Nephron progenitor cell (in vitro differentiated cells): ENCODE results near the gene POMGNT2.

Source experiments
- DNase-seq: peaks from one replicate; pipeline ENCODE4 v3.0.0; 2021
- H3K27ac Mint-ChIP-seq: 2 replicates; pipeline ENCODE4 v1.8.0; 2021; ENCODE audit warnings: mild to moderate bottlenecking, moderate library complexity, mixed read lengths
- H3K27me3 Mint-ChIP-seq: 2 replicates; pipeline ENCODE4 v1.8.0; 2021; ENCODE audit warnings: mild to moderate bottlenecking, low read depth, mixed read lengths; ENCODE audit not compliant: poor library complexity
- H3K36me3 Mint-ChIP-seq: 2 replicates; pipeline ENCODE4 v1.8.0; 2021; ENCODE audit warnings: low read depth, mixed read lengths
- H3K4me1 Mint-ChIP-seq: 2 replicates; pipeline ENCODE4 v1.8.0; 2021; ENCODE audit warnings: mixed read lengths
- H3K4me3 Mint-ChIP-seq: 2 replicates; pipeline ENCODE4 v1.8.0; 2021; ENCODE audit warnings: mild to moderate bottlenecking, moderate library complexity, mixed read lengths
- H3K9me3 Mint-ChIP-seq: 2 replicates; pipeline ENCODE4 v1.8.0; 2021; ENCODE audit warnings: mild to moderate bottlenecking, moderate library complexity, mixed read lengths
- CTCF ChIP-seq: fragments of 200-600 bp; sonication (generic); IDR thresholded peaks from 2 replicates; pipeline ENCODE4 v1.5.0; 2021; ENCODE audit warnings: antibody characterized with exemption

The POMGNT2 gene

DNA sequence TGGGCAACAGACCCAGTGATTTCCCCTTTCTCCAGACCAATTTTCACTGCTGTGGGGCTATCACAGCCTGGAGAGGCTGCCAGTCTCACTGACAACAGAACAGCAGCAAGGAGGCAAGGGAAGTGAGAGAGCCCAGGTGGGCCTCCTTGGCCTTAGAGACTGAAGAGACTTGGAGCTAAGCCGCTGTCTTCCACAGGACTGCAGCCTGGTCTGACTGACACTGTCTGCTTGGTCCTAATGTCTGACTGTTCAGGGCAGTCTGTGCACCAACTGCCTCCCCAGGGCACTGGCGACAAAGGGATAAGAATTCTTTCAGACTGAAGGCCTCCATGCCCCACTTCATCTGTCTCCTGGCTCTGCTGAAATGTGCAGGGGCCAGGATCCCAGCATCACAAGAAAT, 11.5 kb downstream of the POMGNT2 start:
- Mint-ChIP-seq H3K27ac (no peak overlapping the region), H3K36me3 (no peaks in the 10 kb centered on the region), H3K9me3 (no peaks in the 10 kb centered on the region), H3K27me3 (peaks cover 4% of the 10 kb centered on the region), H3K4me3 (no peak overlapping the region), H3K4me1 (peaks cover 9% of the 10 kb centered on the region)
- DNase-seq: no peak
- no peak for TF ChIP-seq CTCF

DNA sequence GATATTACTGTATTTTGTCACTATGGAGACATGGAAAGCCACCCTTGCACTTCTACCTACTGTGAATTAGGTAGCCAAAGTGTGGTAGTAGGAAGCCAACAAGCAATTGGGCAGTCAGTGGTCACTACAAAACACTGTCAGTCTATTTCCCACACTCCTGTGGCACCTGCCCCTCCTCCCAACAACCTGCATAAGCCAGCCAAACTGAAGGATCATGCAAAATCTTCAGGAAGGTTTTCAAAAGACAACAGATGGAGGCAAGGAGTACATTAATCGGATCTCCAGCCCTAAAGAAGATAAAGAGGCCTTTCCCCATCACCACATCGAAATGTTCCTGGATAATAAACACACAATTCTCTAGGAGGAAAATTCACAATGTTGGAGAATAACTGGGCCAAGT, 11.9 kb downstream of the POMGNT2 start:
- Mint-ChIP-seq H3K36me3 (no peaks in the 10 kb centered on the region), H3K27me3 (peaks cover 4% of the 10 kb centered on the region), H3K9me3 (no peaks in the 10 kb centered on the region), H3K27ac (no peak overlapping the region), H3K4me1 (peaks cover 9% of the 10 kb centered on the region), H3K4me3 (no peak overlapping the region)
- DNase-seq: no peak
- no peak for TF ChIP-seq CTCF

GRCh38 chr3:43093006-43093405, 12.9 kb downstream of the POMGNT2 start:
- Mint-ChIP-seq H3K27ac (no peak overlapping the region), H3K9me3 (no peaks in the 10 kb centered on the region), H3K4me3 (no peak overlapping the region), H3K27me3 (peaks cover 4% of the 10 kb centered on the region), H3K4me1 (peaks cover 9% of the 10 kb centered on the region), H3K36me3 (no peaks in the 10 kb centered on the region)
- DNase-seq: no peak
- TF ChIP-seq CTCF: no peak

GRCh38 chr3:43091481-43091880, 14.4 kb downstream of the POMGNT2 start:
- DNase-seq: no peak
- no peak overlapping the region for H3K27ac Mint-ChIP-seq
- no peaks in the 10 kb centered on the region for H3K36me3 Mint-ChIP-seq
- peaks cover 9% of the 10 kb centered on the region for H3K4me1 Mint-ChIP-seq
- TF ChIP-seq CTCF: no peak
- H3K9me3 Mint-ChIP-seq: no peaks in the 10 kb centered on the region
- H3K4me3 Mint-ChIP-seq: no peak overlapping the region
- H3K27me3 Mint-ChIP-seq: peaks cover 4% of the 10 kb centered on the region

GRCh38 chr3:43090238-43090637, 15.6 kb downstream of the POMGNT2 start:
- H3K36me3 Mint-ChIP-seq: peaks cover 5% of the 10 kb centered on the region
- DNase-seq: no peak
- H3K27me3 Mint-ChIP-seq: peaks cover 2% of the 10 kb centered on the region
- TF ChIP-seq CTCF: no peak
- H3K27ac Mint-ChIP-seq: peak overlapping the region; percentile 3
- H3K4me1 Mint-ChIP-seq: peaks cover 9% of the 10 kb centered on the region
- no peak overlapping the region for H3K4me3 Mint-ChIP-seq
- no peaks in the 10 kb centered on the region for H3K9me3 Mint-ChIP-seq

- Mint-ChIP-seq H3K4me3 (no peak overlapping the region), H3K27me3 (no peaks in the 10 kb centered on the region), H3K36me3 (peaks cover 13% of the 10 kb centered on the region), H3K4me1 (peaks cover 9% of the 10 kb centered on the region), H3K27ac (no peak overlapping the region), H3K9me3 (peaks cover 7% of the 10 kb centered on the region)
- no peak for TF ChIP-seq CTCF
- DNase-seq: no peak
These were observed 16.8 kb downstream of the POMGNT2 start for GRCh38 chr3:43089081-43089480.
